ENCODE measurements around the gene PARD3.

- TF ChIP-seq CTCF (IDR thresholded peaks at IDR 0.05 in 2 of 3, conservative IDR thresholded peaks at IDR 0.05 in 1 of 3; ENCODE audit: borderline replicate concordance in 1 of 3, insufficient read depth in 1 of 3, low read depth in 2 of 3, low read length in 2 of 3) (no peak), SIN3A (IDR thresholded peaks at IDR 0.05; ENCODE audit: low read depth) (no peak), POLR2A (IDR thresholded peaks at IDR 0.05; ENCODE audit: borderline replicate concordance, extremely low read depth, insufficient read depth, insufficient read length) (no peak)
Observed at GRCh38 chr10:34812771-34813170, 2.3 kb downstream of the PARD3 start.

Data from HCT116 (cell line).